Measurements from ENCODE around the gene KIAA1958. TPM values are rescaled to one million over a fixed set of nuclear protein-coding genes. Genes with fewer than 3 reads are reported as not detected.
"Not testable (repeated sequence)": the region's sequence is repeated elsewhere in the genome, so short reads cannot be mapped to it uniquely, and the experiment has no call there.

KIAA1958 gene
- total RNA-seq, 4 donors from 2014 or later, result 5.7 to 11.1 (median 6.8) TPM

DNA sequence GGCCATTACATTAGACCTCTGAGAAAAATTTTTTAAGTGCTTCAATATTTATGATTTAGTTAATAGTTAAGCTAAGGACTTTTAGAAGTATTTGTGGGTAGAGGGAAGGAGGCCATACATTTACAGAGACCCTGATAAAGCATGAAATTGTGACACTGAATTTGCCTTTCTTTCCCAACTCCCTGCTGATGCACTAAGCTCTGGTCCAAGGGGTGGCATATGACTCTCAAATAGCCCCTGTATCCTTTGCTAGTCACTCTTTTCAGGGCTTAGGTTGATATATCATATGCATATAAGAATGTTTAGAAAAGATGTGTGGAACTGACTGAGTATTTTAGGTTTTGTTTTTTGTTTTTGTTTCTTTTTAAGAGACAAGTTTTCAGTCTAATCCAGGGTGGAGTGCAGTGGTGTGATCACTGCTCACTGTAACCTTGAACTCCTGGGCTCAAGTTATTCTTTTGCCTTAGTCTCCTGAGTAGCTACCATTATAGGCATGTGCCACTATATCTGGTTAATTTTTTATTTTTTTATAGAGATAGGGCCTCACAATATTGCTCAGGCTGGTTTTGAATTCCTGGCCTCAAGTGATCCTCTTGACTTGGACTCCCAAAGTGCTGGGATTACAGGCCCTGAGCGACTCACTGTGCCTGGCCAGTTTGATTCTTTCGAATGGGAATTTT lies 20.5 kb downstream of the KIAA1958 start:
- 90 to 97% methylated on average over 2 of the region's 2 CpGs for WGBS, 2 donors
- no peak for DNase-seq (ENCODE audit: low spot score in 2 of 2)
- intact Hi-C loops (cut with DNase I; ENCODE audit: low total_unique reads), result no loop called here

DNA sequence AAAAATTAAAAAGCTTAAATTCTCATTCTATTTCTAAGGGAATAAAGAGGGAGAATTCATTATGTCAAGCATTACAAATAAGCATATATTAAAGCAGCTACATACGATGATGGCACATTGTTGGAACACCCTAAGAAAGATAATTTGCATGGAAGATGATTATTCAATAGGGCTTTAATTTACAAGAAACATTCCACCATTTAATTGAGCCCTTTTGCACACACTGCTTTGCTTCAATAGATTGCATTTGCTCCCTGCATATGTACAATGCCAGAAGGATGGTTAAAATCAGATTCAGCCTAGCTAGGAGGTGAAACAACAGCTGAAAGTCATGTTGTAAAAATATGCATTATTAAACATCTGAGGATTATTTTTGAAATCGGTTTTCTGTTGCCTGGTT lies 21.8 kb downstream of the KIAA1958 start:
- no peak for TF ChIP-seq POLR2A (IDR thresholded peaks at IDR 0.05)
- TF ChIP-seq, protein P1, sequence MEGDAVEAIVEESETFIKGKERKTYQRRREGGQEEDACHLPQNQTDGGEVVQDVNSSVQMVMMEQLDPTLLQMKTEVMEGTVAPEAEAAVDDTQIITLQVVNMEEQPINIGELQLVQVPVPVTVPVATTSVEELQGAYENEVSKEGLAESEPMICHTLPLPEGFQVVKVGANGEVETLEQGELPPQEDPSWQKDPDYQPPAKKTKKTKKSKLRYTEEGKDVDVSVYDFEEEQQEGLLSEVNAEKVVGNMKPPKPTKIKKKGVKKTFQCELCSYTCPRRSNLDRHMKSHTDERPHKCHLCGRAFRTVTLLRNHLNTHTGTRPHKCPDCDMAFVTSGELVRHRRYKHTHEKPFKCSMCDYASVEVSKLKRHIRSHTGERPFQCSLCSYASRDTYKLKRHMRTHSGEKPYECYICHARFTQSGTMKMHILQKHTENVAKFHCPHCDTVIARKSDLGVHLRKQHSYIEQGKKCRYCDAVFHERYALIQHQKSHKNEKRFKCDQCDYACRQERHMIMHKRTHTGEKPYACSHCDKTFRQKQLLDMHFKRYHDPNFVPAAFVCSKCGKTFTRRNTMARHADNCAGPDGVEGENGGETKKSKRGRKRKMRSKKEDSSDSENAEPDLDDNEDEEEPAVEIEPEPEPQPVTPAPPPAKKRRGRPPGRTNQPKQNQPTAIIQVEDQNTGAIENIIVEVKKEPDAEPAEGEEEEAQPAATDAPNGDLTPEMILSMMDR (IDR thresholded peaks at IDR 0.05), result no peak
- WGBS, 2 donors, result 55 to 64% methylated on average over 2 of the region's 2 CpGs
- DNase-seq (ENCODE audit: low spot score in 2 of 2), result no peak
- no peak overlapping the region for H3K4me3 ChIP-seq (ENCODE audit: low read depth, poor library complexity, severe bottlenecking)
- intact Hi-C loops (cut with DNase I; ENCODE audit: low total_unique reads), result no loop called here

More for the DNA sequence above, 20.5 kb downstream of the KIAA1958 start:
- no peak overlapping the region for H3K4me3 ChIP-seq (ENCODE audit: low read depth, poor library complexity, severe bottlenecking)
- no peak for TF ChIP-seq POLR2A (IDR thresholded peaks at IDR 0.05)
- TF ChIP-seq, protein P1 (IDR thresholded peaks at IDR 0.05), result no peak

DNA sequence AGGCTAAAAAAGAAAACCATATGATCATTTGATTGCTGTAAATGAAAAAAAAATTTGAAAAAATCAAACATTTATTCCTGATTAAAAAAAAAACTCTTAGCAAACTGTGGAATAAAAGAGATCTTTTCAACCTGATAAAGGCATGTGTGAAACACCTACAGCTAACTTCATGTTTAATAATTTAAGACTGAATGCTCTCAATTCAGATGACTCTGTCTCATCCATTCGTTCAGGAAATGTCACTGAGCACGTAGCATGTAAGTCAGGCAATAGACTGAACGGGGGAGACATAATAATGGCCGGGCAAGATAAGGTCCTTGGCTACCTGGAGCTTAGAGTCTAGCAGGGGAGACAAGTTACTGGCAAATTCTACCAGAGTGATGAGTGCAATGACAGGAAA lies 25.8 kb downstream of the KIAA1958 start:
- intact Hi-C loops (cut with DNase I; ENCODE audit: low total_unique reads); DNase-seq (ENCODE audit: low spot score in 2 of 2); H3K4me3 ChIP-seq (ENCODE audit: low read depth, poor library complexity, severe bottlenecking): not testable (repeated sequence)
- 81 to 95% methylated on average over 4 of the region's 4 CpGs for WGBS, 2 donors

DNA sequence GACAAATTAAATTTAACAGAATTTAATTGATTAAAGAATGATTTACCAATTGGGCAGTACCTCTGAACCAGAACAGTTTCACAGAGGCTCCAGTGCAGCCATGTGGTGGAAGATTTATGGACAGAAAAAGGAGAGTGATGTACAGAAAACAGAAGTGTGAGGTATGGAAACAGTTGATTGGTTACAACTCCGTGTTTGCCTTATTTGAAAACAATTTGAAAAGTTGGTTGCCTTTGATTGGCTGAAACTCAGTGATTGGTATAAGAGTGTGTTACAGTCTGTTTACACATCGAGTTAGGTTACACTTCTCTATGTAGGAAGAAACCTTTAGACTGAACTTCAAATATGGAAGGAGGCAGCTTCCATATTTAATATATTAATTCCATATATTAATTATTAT lies 30.1 kb downstream of the KIAA1958 start:
- intact Hi-C loops (cut with DNase I; ENCODE audit: low total_unique reads), result no loop called here
- H3K4me3 ChIP-seq (ENCODE audit: low read depth, poor library complexity, severe bottlenecking), result no peak overlapping the region
- WGBS, 2 donors, result 84 to 86% methylated on average over 2 of the region's 2 CpGs
- TF ChIP-seq, protein P1 (IDR thresholded peaks at IDR 0.05), result no peak
- no peak for TF ChIP-seq POLR2A (IDR thresholded peaks at IDR 0.05)
- no peak for DNase-seq (ENCODE audit: low spot score in 2 of 2)

DNA sequence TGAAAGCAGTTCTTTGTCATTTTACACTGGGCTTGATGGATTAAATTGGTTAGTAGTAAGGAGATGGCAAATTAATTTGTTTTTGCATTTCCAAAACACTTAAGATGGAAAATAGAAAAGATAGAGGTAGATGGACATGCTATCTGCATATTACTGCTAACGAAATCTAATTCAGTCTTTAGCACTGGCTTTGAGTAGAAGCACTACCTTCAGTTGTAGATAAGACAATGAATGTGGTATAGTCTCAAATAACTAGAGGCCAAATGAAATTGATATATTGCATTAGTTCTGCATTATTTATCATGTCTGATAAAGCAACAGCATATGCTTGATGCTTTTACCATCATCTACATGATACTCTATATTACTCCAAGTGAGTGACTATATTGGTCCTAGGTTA lies 33.4 kb downstream of the KIAA1958 start:
- WGBS, 2 donors, result 79 to 94% methylated on average over 1 of the region's 1 CpG
- TF ChIP-seq POLR2A (IDR thresholded peaks at IDR 0.05), result no peak
- TF ChIP-seq, protein P1 (IDR thresholded peaks at IDR 0.05), result no peak
- no peak for DNase-seq (ENCODE audit: low spot score in 2 of 2)
- no peak overlapping the region for H3K4me3 ChIP-seq (ENCODE audit: low read depth, poor library complexity, severe bottlenecking)
- intact Hi-C loops (cut with DNase I; ENCODE audit: low total_unique reads), result no loop called here

DNA sequence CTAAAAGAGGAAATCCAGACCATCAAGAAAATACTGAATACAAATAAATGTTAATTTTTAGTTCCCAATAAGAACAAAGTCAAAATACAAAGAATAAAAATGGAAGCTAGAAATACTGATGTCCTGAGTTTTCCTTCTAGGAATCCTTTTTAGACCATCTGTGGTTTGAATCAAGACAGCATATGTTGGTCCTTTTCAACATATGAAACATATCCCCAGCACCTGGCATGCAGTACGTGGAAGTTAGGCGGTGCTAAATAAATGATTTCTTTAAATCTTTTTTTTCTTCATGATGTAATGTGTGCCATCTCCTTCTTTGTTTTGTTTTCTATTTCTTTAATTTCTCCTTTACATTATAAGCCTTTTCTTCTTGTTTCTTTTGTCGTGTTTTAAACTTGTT lies 34.0 kb downstream of the KIAA1958 start:
- 52 to 57% methylated on average over 3 of the region's 3 CpGs for WGBS, 2 donors
- TF ChIP-seq, protein P1 (IDR thresholded peaks at IDR 0.05), result no peak
- TF ChIP-seq POLR2A (IDR thresholded peaks at IDR 0.05), result no peak
- no peak for DNase-seq (ENCODE audit: low spot score in 2 of 2)
- H3K4me3 ChIP-seq (ENCODE audit: low read depth, poor library complexity, severe bottlenecking), result no peak overlapping the region
- intact Hi-C loops (cut with DNase I; ENCODE audit: low total_unique reads), result no loop called here

Measured in lower leg skin (tissue), 4 donors.